ENCODE data around the gene ABHD5. TPM values are rescaled to one million over a fixed set of nuclear protein-coding genes. Genes with fewer than 3 reads are reported as not detected.

ABHD5 gene
- total and polyA plus RNA-seq, 8 donors, result 8.4 to 14.1 (median 11.3) TPM

DNA sequence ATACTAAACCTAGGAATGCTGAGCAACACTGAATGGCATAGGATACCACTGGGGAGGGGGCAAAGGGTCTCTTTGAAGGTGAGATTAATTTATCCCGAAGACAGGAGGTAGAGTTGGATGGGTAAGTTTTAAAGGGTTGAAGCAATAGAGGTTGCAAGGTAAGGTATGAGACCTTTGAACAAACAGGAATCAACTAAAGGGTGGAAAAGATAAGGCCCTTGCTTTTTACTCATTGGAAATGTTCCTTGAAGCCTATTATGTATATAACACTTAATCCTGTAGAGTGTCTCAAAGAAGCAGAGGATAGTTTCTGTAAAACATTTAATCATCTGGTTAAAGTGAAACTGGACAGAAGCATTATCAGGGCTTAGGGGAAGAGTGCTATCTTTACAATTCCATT, 5.7 kb downstream of the ABHD5 start:
- intact Hi-C loops (cut with DNase I), result no loop called here
- DNase-seq (no peak), ATAC-seq (peak in 1 of 4 donors; percentile 24), FAIRE-seq (no peak)
- H3K27me3 ChIP-seq, result no peaks in the 10 kb centered on the region
- TF ChIP-seq CTCF (IDR thresholded peaks at IDR 0.05), result no peak
- no peaks in the 10 kb centered on the region for H3K36me3 ChIP-seq
- H3K27ac ChIP-seq, result no peak overlapping the region
- WGBS, 2 donors, result 51 to 64% methylated on average over 1 of the region's 1 CpG
- H3K4me3 ChIP-seq, result no peak overlapping the region
- H3K9me3 ChIP-seq, result no peaks in the 10 kb centered on the region
- peaks cover 6 to 45% (median 24%) of the 10 kb centered on the region in 3 donors for H3K4me1 ChIP-seq

DNA sequence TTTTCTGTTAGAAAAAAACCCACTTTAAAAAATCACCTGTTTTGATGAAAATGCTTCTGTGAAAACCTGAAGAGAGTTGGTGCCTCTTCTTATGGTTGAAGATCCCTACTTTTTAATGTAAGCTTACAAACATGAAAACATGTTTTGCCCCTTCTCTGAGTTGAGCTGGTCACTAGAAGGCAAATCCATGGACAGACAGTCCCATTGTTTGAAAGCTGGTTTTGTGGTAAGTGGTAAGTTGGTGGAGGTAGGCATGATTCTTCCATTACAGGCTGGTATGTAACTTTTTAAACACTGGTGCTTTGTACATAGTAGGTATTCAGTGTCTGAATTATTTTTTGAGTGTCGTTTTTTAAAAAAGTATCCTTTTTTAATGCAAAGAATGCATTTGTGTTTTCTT, 6.1 kb downstream of the ABHD5 start:
- 77 to 78% methylated on average over 1 of the region's 1 CpG for WGBS, 2 donors
- Histone ChIP-seq H3K4me1 (peaks cover 6 to 45% (median 24%) of the 10 kb centered on the region in 3 donors), H3K36me3 (peaks cover 0 to 2% (median 0%) of the 10 kb centered on the region in 3 donors), H3K4me3 (no peak overlapping the region), H3K27ac (no peak overlapping the region), H3K27me3 (no peaks in the 10 kb centered on the region), H3K9me3 (no peaks in the 10 kb centered on the region)
- ATAC-seq (no peak), FAIRE-seq (no peak), DNase-seq (no peak)
- intact Hi-C loops (cut with DNase I), result no loop called here
- TF ChIP-seq CTCF (IDR thresholded peaks at IDR 0.05), result no peak

DNA sequence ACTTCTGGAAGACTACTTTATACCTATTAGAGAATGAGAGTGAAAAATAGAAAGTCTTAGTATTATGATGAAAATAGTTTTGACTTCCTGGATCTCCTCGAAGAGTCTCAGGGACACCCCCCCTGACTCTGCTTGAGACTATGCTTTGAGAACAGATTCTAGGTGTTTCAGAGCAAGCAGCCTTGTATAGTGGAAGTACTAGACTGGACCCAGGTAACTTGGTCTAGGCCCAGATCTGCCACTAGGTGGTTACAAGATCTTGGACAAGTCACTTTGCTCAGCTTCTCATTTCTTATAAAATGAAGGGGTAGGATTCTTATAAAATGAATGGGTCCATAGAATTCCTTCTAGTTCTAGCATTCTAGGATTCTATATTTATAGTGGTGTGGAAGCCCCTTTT, 9.1 kb downstream of the ABHD5 start:
- ATAC-seq (no peak), DNase-seq (no peak), FAIRE-seq (no peak)
- Histone ChIP-seq H3K36me3 (peaks cover 0 to 10% (median 0%) of the 10 kb centered on the region in 3 donors), H3K9me3 (no peaks in the 10 kb centered on the region), H3K27ac (no peak overlapping the region), H3K4me3 (no peak overlapping the region), H3K4me1 (peaks cover 0 to 32% (median 14%) of the 10 kb centered on the region in 3 donors), H3K27me3 (no peaks in the 10 kb centered on the region)
- 88 to 97% methylated on average over 1 of the region's 1 CpG for WGBS, 2 donors
- intact Hi-C loops (cut with DNase I), result no loop called here
- peak in 1 of 4 donors; percentile 16 for TF ChIP-seq CTCF (IDR thresholded peaks at IDR 0.05)

DNA sequence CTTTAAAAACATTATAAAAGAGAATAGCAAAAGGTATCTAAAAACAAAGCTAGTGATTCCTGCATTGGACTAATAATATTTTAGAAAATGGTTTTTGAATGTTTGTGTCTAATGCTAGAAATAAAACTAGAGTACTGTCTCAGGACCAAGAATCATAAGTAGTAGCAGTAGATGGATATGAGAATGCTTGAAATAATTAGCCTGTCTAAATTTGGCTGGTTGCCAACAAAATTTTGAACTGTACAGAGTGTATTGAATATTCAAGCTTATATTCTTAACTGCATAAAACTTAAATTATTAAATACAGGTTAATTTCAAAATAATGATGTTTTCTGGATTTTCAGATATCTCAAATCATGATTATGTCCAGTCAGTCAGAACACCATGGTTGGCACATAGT, 14.0 kb downstream of the ABHD5 start:
- FAIRE-seq (no peak), DNase-seq (no peak), ATAC-seq (no peak)
- no peak for TF ChIP-seq CTCF (IDR thresholded peaks at IDR 0.05)
- Histone ChIP-seq H3K27ac (no peak overlapping the region), H3K9me3 (no peaks in the 10 kb centered on the region), H3K4me3 (no peak overlapping the region), H3K36me3 (peaks cover 0 to 10% (median 0%) of the 10 kb centered on the region in 3 donors), H3K27me3 (no peaks in the 10 kb centered on the region), H3K4me1 (peaks cover 0 to 15% (median 0%) of the 10 kb centered on the region in 3 donors)
- intact Hi-C loops (cut with DNase I), result no loop called here

GRCh38 chr3:43706342-43706741, 15.6 kb downstream of the ABHD5 start:
- Histone ChIP-seq H3K4me3 (no peak overlapping the region), H3K4me1 (peaks cover 0 to 15% (median 0%) of the 10 kb centered on the region in 3 donors), H3K36me3 (peaks cover 0 to 10% (median 0%) of the 10 kb centered on the region in 3 donors), H3K27ac (no peak overlapping the region), H3K27me3 (no peaks in the 10 kb centered on the region), H3K9me3 (no peaks in the 10 kb centered on the region)
- WGBS, 2 donors, result 84 to 90% methylated on average over 7 of the region's 7 CpGs
- ATAC-seq (no peak), DNase-seq (no peak), FAIRE-seq (no peak)
- intact Hi-C loops (cut with DNase I), result no loop called here
- TF ChIP-seq CTCF (IDR thresholded peaks at IDR 0.05), result no peak

All from pancreas (tissue), 10 donors.